ENCODE measurements around the gene TMEM179B. TPM values are rescaled to one million over a fixed set of nuclear protein-coding genes. Genes with fewer than 3 reads are reported as not detected.

Gene TMEM179B
- total and polyA plus RNA-seq, 2 of the 13 experiments (the other 11 are each of a cell fraction or from before 2014, with no cell fraction given), result 24.8 to 25.7 TPM

- TF ChIP-seq TBL1XR1 (IDR thresholded peaks at IDR 0.05; ENCODE audit: borderline replicate concordance, low read length, partially characterized antibody), result no peak
- TF ChIP-seq CC2D1A (CRISPR knock-in tag; IDR thresholded peaks at IDR 0.05), result no peak
- TF ChIP-seq NFIB (CRISPR knock-in tag; IDR thresholded peaks at IDR 0.05; ENCODE audit: borderline replicate concordance), result no peak
- no peak for TF ChIP-seq HMG20B (CRISPR knock-in tag; conservative IDR thresholded peaks at IDR 0.05)
- TF ChIP-seq, protein P1, sequence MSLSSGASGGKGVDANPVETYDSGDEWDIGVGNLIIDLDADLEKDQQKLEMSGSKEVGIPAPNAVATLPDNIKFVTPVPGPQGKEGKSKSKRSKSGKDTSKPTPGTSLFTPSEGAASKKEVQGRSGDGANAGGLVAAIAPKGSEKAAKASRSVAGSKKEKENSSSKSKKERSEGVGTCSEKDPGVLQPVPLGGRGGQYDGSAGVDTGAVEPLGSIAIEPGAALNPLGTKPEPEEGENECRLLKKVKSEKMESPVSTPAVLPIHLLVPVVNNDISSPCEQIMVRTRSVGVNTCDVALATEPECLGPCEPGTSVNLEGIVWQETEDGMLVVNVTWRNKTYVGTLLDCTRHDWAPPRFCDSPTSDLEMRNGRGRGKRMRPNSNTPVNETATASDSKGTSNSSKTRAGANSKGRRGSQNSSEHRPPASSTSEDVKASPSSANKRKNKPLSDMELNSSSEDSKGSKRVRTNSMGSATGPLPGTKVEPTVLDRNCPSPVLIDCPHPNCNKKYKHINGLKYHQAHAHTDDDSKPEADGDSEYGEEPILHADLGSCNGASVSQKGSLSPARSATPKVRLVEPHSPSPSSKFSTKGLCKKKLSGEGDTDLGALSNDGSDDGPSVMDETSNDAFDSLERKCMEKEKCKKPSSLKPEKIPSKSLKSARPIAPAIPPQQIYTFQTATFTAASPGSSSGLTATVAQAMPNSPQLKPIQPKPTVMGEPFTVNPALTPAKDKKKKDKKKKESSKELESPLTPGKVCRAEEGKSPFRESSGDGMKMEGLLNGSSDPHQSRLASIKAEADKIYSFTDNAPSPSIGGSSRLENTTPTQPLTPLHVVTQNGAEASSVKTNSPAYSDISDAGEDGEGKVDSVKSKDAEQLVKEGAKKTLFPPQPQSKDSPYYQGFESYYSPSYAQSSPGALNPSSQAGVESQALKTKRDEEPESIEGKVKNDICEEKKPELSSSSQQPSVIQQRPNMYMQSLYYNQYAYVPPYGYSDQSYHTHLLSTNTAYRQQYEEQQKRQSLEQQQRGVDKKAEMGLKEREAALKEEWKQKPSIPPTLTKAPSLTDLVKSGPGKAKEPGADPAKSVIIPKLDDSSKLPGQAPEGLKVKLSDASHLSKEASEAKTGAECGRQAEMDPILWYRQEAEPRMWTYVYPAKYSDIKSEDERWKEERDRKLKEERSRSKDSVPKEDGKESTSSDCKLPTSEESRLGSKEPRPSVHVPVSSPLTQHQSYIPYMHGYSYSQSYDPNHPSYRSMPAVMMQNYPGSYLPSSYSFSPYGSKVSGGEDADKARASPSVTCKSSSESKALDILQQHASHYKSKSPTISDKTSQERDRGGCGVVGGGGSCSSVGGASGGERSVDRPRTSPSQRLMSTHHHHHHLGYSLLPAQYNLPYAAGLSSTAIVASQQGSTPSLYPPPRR (CRISPR knock-in tag; IDR thresholded peaks at IDR 0.05; ENCODE audit: borderline replicate concordance), result peak; percentile 74
- no peak for TF ChIP-seq ZNF615 (CRISPR knock-in tag; IDR thresholded peaks at IDR 0.05; ENCODE audit: borderline replicate concordance)
- TF ChIP-seq KMT2A (CRISPR knock-in tag; IDR thresholded peaks at IDR 0.05), result peak; percentile 96
- TF ChIP-seq CEBPB (IDR thresholded peaks at IDR 0.05; ENCODE audit: borderline replicate concordance, low read depth, low read length), result no peak
- peak; percentile 97 for TF ChIP-seq MXD3 (CRISPR knock-in tag; IDR thresholded peaks at IDR 0.05)
- TF ChIP-seq SP140L (CRISPR knock-in tag; IDR thresholded peaks at IDR 0.05; ENCODE audit: borderline replicate concordance), result peak; percentile 79; the same call in 1 of the 2 replicates
- TF ChIP-seq GPBP1L1 (CRISPR knock-in tag; IDR thresholded peaks at IDR 0.05), result no peak
- TF ChIP-seq, protein P2, sequence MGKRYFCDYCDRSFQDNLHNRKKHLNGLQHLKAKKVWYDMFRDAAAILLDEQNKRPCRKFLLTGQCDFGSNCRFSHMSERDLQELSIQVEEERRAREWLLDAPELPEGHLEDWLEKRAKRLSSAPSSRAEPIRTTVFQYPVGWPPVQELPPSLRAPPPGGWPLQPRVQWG (CRISPR knock-in tag; IDR thresholded peaks at IDR 0.05; ENCODE audit: borderline replicate concordance, low read depth), result no peak
- TF ChIP-seq, protein P3, sequence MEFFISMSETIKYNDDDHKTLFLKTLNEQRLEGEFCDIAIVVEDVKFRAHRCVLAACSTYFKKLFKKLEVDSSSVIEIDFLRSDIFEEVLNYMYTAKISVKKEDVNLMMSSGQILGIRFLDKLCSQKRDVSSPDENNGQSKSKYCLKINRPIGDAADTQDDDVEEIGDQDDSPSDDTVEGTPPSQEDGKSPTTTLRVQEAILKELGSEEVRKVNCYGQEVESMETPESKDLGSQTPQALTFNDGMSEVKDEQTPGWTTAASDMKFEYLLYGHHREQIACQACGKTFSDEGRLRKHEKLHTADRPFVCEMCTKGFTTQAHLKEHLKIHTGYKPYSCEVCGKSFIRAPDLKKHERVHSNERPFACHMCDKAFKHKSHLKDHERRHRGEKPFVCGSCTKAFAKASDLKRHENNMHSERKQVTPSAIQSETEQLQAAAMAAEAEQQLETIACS (CRISPR knock-in tag; IDR thresholded peaks at IDR 0.05), result no peak
- TF ChIP-seq HNRNPLL (IDR thresholded peaks at IDR 0.05; ENCODE audit: low read depth, low read length, poor library complexity, severe bottlenecking), result peak; percentile 94
- TF ChIP-seq ZNF224 (CRISPR knock-in tag; IDR thresholded peaks at IDR 0.05), result peak; percentile 95; the same call in 1 of the 2 replicates
- no peak for TF ChIP-seq SRSF4 (IDR thresholded peaks at IDR 0.05; ENCODE audit: low read depth, low read length, poor library complexity, severe bottlenecking)
- peak; percentile 91 for TF ChIP-seq ZBTB38 (CRISPR knock-in tag; IDR thresholded peaks at IDR 0.05)
- no peak for TF ChIP-seq SMC3 (IDR thresholded peaks at IDR 0.05; ENCODE audit: low read length)
These were observed 52.1 kb downstream of the TMEM179B start, which contains the start of gene WDR74 (continued) for GRCh38 chr11:62839050-62839945.
